Activated naive CD8-positive, alpha-beta T cell treated with anti-CD3 and anti-CD28 coated beads, Interleukin-2, amount 50 U/mL, for 24 hours (primary cell): ENCODE measurements around the gene RIC1.
"Not testable (repeated sequence)": the region's sequence is repeated elsewhere in the genome, so short reads cannot be mapped to it uniquely, and the experiment has no call there.

ENCODE experiments used
- ATAC-seq: fragments of 150-1000 bp; cut with Tn5 transposase; one replicate; pipeline ENCODE4 v1.10.0; 2021
- DNase-seq: peaks from one replicate; pipeline ENCODE4 v3.0.0; 2021
- H3K27ac Mint-ChIP-seq: one replicate; pipeline ENCODE4 v1.8.0; 2021; ENCODE audit warnings: mild to moderate bottlenecking, mixed read lengths
- H3K27me3 Mint-ChIP-seq: one replicate; pipeline ENCODE4 v1.8.0; 2021; ENCODE audit warnings: mixed read lengths
- H3K36me3 Mint-ChIP-seq: one replicate; pipeline ENCODE4 v1.8.0; 2021; ENCODE audit warnings: low read depth, mixed read lengths
- H3K4me1 Mint-ChIP-seq: one replicate; pipeline ENCODE4 v1.8.0; 2021; ENCODE audit warnings: mixed read lengths
- H3K4me3 Mint-ChIP-seq: one replicate; pipeline ENCODE4 v1.8.0; 2021; ENCODE audit warnings: mild to moderate bottlenecking, moderate library complexity, mixed read lengths
- H3K9me3 Mint-ChIP-seq: one replicate; pipeline ENCODE4 v1.8.0; 2021; ENCODE audit warnings: mixed read lengths

RIC1 gene

GRCh38 chr9:5789489-5789888, 160.6 kb downstream of the RIC1 start:
- no peaks in the 10 kb centered on the region for H3K9me3 Mint-ChIP-seq
- peaks cover 61% of the 10 kb centered on the region for H3K4me1 Mint-ChIP-seq
- H3K27me3 Mint-ChIP-seq: no peaks in the 10 kb centered on the region
- H3K36me3 Mint-ChIP-seq: peaks cover 55% of the 10 kb centered on the region
- peak overlapping the region; percentile 7 for H3K27ac Mint-ChIP-seq
- no peak overlapping the region for H3K4me3 Mint-ChIP-seq
- DNase-seq: no peak
- ATAC-seq: no peak

GRCh38 chr9:5790923-5791322, 162.0 kb downstream of the RIC1 start:
- Mint-ChIP-seq H3K27me3 (no peaks in the 10 kb centered on the region), H3K9me3 (no peaks in the 10 kb centered on the region), H3K4me1 (peaks cover 59% of the 10 kb centered on the region), H3K4me3 (no peak overlapping the region), H3K27ac (no peak overlapping the region), H3K36me3 (peaks cover 50% of the 10 kb centered on the region)
- ATAC-seq (no peak), DNase-seq (no peak)

GRCh38 chr9:5791870-5792269, 163.0 kb downstream of the RIC1 start:
- peaks cover 46% of the 10 kb centered on the region for H3K36me3 Mint-ChIP-seq
- DNase-seq (no peak), ATAC-seq (no peak)
- peaks cover 56% of the 10 kb centered on the region for H3K4me1 Mint-ChIP-seq
- no peak overlapping the region for H3K4me3 Mint-ChIP-seq
- H3K27me3 Mint-ChIP-seq: no peaks in the 10 kb centered on the region
- no peak overlapping the region for H3K27ac Mint-ChIP-seq
- no peaks in the 10 kb centered on the region for H3K9me3 Mint-ChIP-seq

GRCh38 chr9:5793812-5794211, 164.9 kb downstream of the RIC1 start:
- Mint-ChIP-seq H3K36me3 (peaks cover 29% of the 10 kb centered on the region), H3K27ac (no peak overlapping the region), H3K9me3 (no peaks in the 10 kb centered on the region), H3K4me3 (no peak overlapping the region), H3K4me1 (peaks cover 43% of the 10 kb centered on the region), H3K27me3 (no peaks in the 10 kb centered on the region)
- DNase-seq: no peak
- no peak for ATAC-seq

GRCh38 chr9:5796298-5796697, 167.4 kb downstream of the RIC1 start:
- Mint-ChIP-seq H3K4me1 (peaks cover 49% of the 10 kb centered on the region), H3K9me3 (no peaks in the 10 kb centered on the region), H3K4me3 (no peak overlapping the region), H3K27ac (no peak overlapping the region), H3K27me3 (no peaks in the 10 kb centered on the region), H3K36me3 (peaks cover 14% of the 10 kb centered on the region)
- ATAC-seq: no peak
- DNase-seq: no peak

- peaks cover 30% of the 10 kb centered on the region for H3K4me1 Mint-ChIP-seq
- ATAC-seq: no peak
- DNase-seq: no peak
- H3K36me3 Mint-ChIP-seq: peaks cover 6% of the 10 kb centered on the region
- H3K9me3 Mint-ChIP-seq: no peaks in the 10 kb centered on the region
- peak overlapping the region; percentile 59 for H3K27ac Mint-ChIP-seq
- no peaks in the 10 kb centered on the region for H3K27me3 Mint-ChIP-seq
- H3K4me3 Mint-ChIP-seq: no peak overlapping the region
These were observed 169.7 kb downstream of the RIC1 start for GRCh38 chr9:5798581-5798980.

GRCh38 chr9:5799314-5799713, 170.4 kb downstream of the RIC1 start:
- Mint-ChIP-seq H3K27me3 (no peaks in the 10 kb centered on the region), H3K36me3 (peaks cover 6% of the 10 kb centered on the region), H3K4me1 (peaks cover 24% of the 10 kb centered on the region), H3K27ac (no peak overlapping the region), H3K9me3 (no peaks in the 10 kb centered on the region), H3K4me3 (no peak overlapping the region)
- peak; percentile 20 for ATAC-seq
- DNase-seq: no peak

- not testable (repeated sequence) for H3K9me3 Mint-ChIP-seq, DNase-seq, ATAC-seq, H3K27me3 Mint-ChIP-seq, H3K27ac Mint-ChIP-seq, H3K4me3 Mint-ChIP-seq, H3K36me3 Mint-ChIP-seq
- H3K4me1 Mint-ChIP-seq: peaks cover 23% of the 10 kb centered on the region
These were observed 171.5 kb downstream of the RIC1 start for GRCh38 chr9:5800378-5800777.

GRCh38 chr9:5800969-5801738, 172.2 kb downstream of the RIC1 start:
- ATAC-seq (no peak), DNase-seq (no peak)
- H3K27ac Mint-ChIP-seq: no peak overlapping the region
- no peaks in the 10 kb centered on the region for H3K9me3 Mint-ChIP-seq
- H3K27me3 Mint-ChIP-seq: no peaks in the 10 kb centered on the region
- H3K4me3 Mint-ChIP-seq: no peak overlapping the region
- peaks cover 23% of the 10 kb centered on the region for H3K4me1 Mint-ChIP-seq
- peaks cover 6% of the 10 kb centered on the region for H3K36me3 Mint-ChIP-seq

- Mint-ChIP-seq H3K4me1 (peaks cover 23% of the 10 kb centered on the region), H3K27me3 (no peaks in the 10 kb centered on the region)
- no peak for ATAC-seq
These were observed 172.8 kb downstream of the RIC1 start for GRCh38 chr9:5801739-5802113.

GRCh38 chr9:5805478-5805877, 176.6 kb downstream of the RIC1 start:
- H3K27ac Mint-ChIP-seq: no peak overlapping the region
- no peaks in the 10 kb centered on the region for H3K9me3 Mint-ChIP-seq

More at GRCh38 chr9:5801739-5802113, 172.8 kb downstream of the RIC1 start:
- H3K27ac Mint-ChIP-seq: no peak overlapping the region
- no peak for DNase-seq
- peaks cover 3% of the 10 kb centered on the region for H3K36me3 Mint-ChIP-seq
- H3K9me3 Mint-ChIP-seq: no peaks in the 10 kb centered on the region
- H3K4me3 Mint-ChIP-seq: no peak overlapping the region

GRCh38 chr9:5811751-5812150, 182.8 kb downstream of the RIC1 start:
- no peak for DNase-seq
- H3K4me3 Mint-ChIP-seq: no peak overlapping the region
- H3K36me3 Mint-ChIP-seq: peaks cover 30% of the 10 kb centered on the region
- H3K27ac Mint-ChIP-seq: no peak overlapping the region
- H3K27me3 Mint-ChIP-seq: no peaks in the 10 kb centered on the region
- ATAC-seq: no peak
- H3K4me1 Mint-ChIP-seq: peaks cover 4% of the 10 kb centered on the region
- no peaks in the 10 kb centered on the region for H3K9me3 Mint-ChIP-seq

More at GRCh38 chr9:5805478-5805877, 176.6 kb downstream of the RIC1 start:
- Mint-ChIP-seq H3K4me3 (no peak overlapping the region), H3K27me3 (no peaks in the 10 kb centered on the region), H3K36me3 (peaks cover 14% of the 10 kb centered on the region), H3K4me1 (peaks cover 11% of the 10 kb centered on the region)
- DNase-seq: no peak
- no peak for ATAC-seq

- Mint-ChIP-seq H3K4me1 (peaks cover 9% of the 10 kb centered on the region), H3K27ac (no peak overlapping the region), H3K9me3 (no peaks in the 10 kb centered on the region), H3K36me3 (peaks cover 36% of the 10 kb centered on the region), H3K27me3 (no peaks in the 10 kb centered on the region), H3K4me3 (no peak overlapping the region)
- DNase-seq (no peak), ATAC-seq (no peak)
These were observed 184.9 kb downstream of the RIC1 start for GRCh38 chr9:5813824-5814223.

- Mint-ChIP-seq H3K4me3 (no peak overlapping the region), H3K27ac (no peak overlapping the region), H3K27me3 (no peaks in the 10 kb centered on the region), H3K36me3 (peaks cover 29% of the 10 kb centered on the region), H3K9me3 (no peaks in the 10 kb centered on the region), H3K4me1 (peaks cover 8% of the 10 kb centered on the region)
- DNase-seq (no peak), ATAC-seq (no peak)
These were observed 186.6 kb downstream of the RIC1 start for GRCh38 chr9:5815461-5815860.

GRCh38 chr9:5817862-5818261, 189.0 kb downstream of the RIC1 start:
- Mint-ChIP-seq H3K27me3 (no peaks in the 10 kb centered on the region), H3K4me1 (peaks cover 13% of the 10 kb centered on the region), H3K9me3 (no peaks in the 10 kb centered on the region), H3K4me3 (no peak overlapping the region), H3K36me3 (peaks cover 21% of the 10 kb centered on the region), H3K27ac (no peak overlapping the region)
- ATAC-seq (no peak), DNase-seq (no peak)
